Hepatocyte (in vitro differentiated cells): ENCODE data around the gene TBC1D5. TPM values are rescaled to one million over a fixed set of nuclear protein-coding genes. Genes with fewer than 3 reads are reported as not detected.
A peak's percentile ranks its signal among the peaks of the same experiment; 100 is the strongest.

Source experiments
- DNase-seq: peaks from one replicate; pipeline ENCODE4 v3.0.0-alpha.2; 2016; ENCODE audit warnings: low spot score
- H2AFZ ChIP-seq: fragments of 200-600 bp; sonication (generic); 2 replicates; pipeline ENCODE4 v1.6.0; 2016; ENCODE audit warnings: antibody characterized with exemption, mild to moderate bottlenecking
- H3K27ac ChIP-seq: fragments of 200-600 bp; sonication (generic); 2 replicates; pipeline ENCODE4 v1.5.1; 2016; ENCODE audit warnings: mild to moderate bottlenecking
- H3K27me3 ChIP-seq: fragments of 200-600 bp; sonication (generic); 2 replicates; pipeline ENCODE4 v1.6.1; 2016
- H3K36me3 ChIP-seq: fragments of 200-600 bp; sonication (generic); replicated peaks from 2 replicates; pipeline ENCODE4 v1.5.1; 2016; ENCODE audit warnings: low read depth; ENCODE audit not compliant: insufficient read depth
- H3K4me1 ChIP-seq: fragments of 200-600 bp; sonication (generic); 2 replicates; pipeline ENCODE4 v1.5.1; 2016; ENCODE audit warnings: mild to moderate bottlenecking, moderate library complexity; ENCODE audit not compliant: insufficient read depth
- H3K4me2 ChIP-seq: fragments of 200-600 bp; sonication (generic); 2 replicates; pipeline ENCODE4 v1.6.0; 2016
- H3K4me3 ChIP-seq: fragments of 200-600 bp; sonication (generic); 2 replicates; pipeline ENCODE4 v1.5.1; 2016; ENCODE audit warnings: mild to moderate bottlenecking
- H3K79me2 ChIP-seq: fragments of 200-600 bp; sonication (generic); 2 replicates; pipeline ENCODE4 v1.6.0; 2017; ENCODE audit warnings: mild to moderate bottlenecking
- H3K9me2 ChIP-seq: fragments of 200-600 bp; sonication (generic); replicated peaks from 2 replicates; pipeline ENCODE4 v1.6.0; 2017; ENCODE audit warnings: mild to moderate bottlenecking; ENCODE audit not compliant: insufficient read depth
- H3K9me3 ChIP-seq: fragments of 200-600 bp; sonication (generic); 2 replicates; pipeline ENCODE4 v1.5.1; 2016; ENCODE audit warnings: low read depth, mild to moderate bottlenecking
- H4K20me1 ChIP-seq: fragments of 200-600 bp; sonication (generic); 2 replicates; pipeline ENCODE4 v1.6.0; 2016; ENCODE audit warnings: mild to moderate bottlenecking; ENCODE audit not compliant: insufficient read depth, poor library complexity, severe bottlenecking
- EZH2 ChIP-seq: fragments of 200-600 bp; sonication (generic); IDR thresholded peaks from 2 replicates; pipeline ENCODE4 v1.6.1; 2016; ENCODE audit warnings: antibody characterized with exemption, mild to moderate bottlenecking, borderline replicate concordance
- EZH2phosphoT487 ChIP-seq: fragments of 200-600 bp; sonication (generic); IDR thresholded peaks from one replicate; pipeline ENCODE4 v1.6.1; 2018; ENCODE audit warnings: antibody characterized with exemption, mild to moderate bottlenecking, low read depth, moderate library complexity; ENCODE audit not compliant: unreplicated experiment, severe bottlenecking
- WGBS: methylation state at CpG from one replicate; pipeline ENCODE4 v1.1.6; 2016; ENCODE audit warnings: low lambda C conversion rate; ENCODE audit errors: missing lambda C conversion rate; 5-methylcytosine and 5-hydroxymethylcytosine counted together
- polyA plus RNA-seq: library from polyadenylated mRNA; unstranded; fragments of >200 nt; fragmentation: Nextera tagmentation; extraction: Ambion mirVana; gene quantifications from 2 replicates; pipeline ENCODE4 v1.2.1, GENCODE V29; 2016
- total RNA-seq: library from RNA; depleted of rRNA; stranded (reverse); fragments of >200 nt; gene quantifications from 2 replicates; pipeline ENCODE4 v1.2.3, GENCODE V29; 2014
- TF ChIP-seq, protein P1 (sequence below): fragments of 200-600 bp; sonication (generic); IDR thresholded peaks from 2 replicates; pipeline ENCODE4 v1.5.1; 2016; ENCODE audit warnings: antibody characterized with exemption, mild to moderate bottlenecking; ENCODE audit not compliant: poor library complexity

The TBC1D5 gene
- total and polyA plus RNA-seq, 2 experiments from 2014 or later, result 17.0 to 64.2 TPM

DNA sequence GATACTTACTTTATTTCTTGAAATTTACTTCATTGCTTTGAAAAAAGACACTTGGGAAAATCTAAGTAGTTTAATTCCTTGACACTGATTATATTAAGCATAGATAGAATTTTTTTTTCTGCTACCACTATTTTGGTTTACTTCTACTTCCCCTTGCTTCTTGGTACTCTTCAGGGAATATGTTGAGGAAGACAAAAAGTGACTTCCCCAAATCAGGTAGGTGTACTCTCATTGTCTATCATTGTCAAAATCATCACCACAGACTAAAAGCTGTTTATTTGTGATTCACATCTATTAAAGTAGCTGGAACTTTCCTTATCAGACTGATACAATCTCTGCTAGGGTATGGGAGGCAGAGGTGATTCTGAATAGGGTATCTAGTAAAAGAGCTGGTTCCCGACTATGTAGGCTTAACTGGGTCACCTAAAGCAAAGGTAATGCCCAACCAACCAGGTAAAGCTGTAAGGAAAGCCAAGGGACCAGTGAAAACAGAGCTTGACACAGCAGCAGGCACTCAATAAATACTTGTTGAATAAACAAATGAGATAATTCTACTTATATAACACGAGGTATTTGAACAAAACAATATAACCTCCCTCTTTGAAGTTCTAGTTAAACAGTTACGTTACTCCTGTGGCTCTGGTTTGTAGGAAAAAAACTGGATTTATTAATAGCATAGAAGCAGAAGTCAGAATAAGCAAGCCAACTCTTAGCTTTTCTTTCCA, 510.7 kb downstream of the TBC1D5 start:
- Histone ChIP-seq H3K4me3 (no peak overlapping the region), H2AFZ (no peak overlapping the region), H3K4me2 (no peak overlapping the region), H3K9me3 (no peaks in the 10 kb centered on the region), H3K9me2 (no peaks in the 10 kb centered on the region), H3K79me2 (no peaks in the 10 kb centered on the region), H3K36me3 (no peaks in the 10 kb centered on the region), H3K27ac (no peak overlapping the region), H3K4me1 (no peaks in the 10 kb centered on the region), H4K20me1 (no peaks in the 10 kb centered on the region), H3K27me3 (no peaks in the 10 kb centered on the region)
- 41% methylated on average over 3 of the region's 3 CpGs for WGBS
- DNase-seq, result peak; percentile 6
- TF ChIP-seq EZH2phosphoT487 (no peak), EZH2 (no peak)
- TF ChIP-seq, protein P1, sequence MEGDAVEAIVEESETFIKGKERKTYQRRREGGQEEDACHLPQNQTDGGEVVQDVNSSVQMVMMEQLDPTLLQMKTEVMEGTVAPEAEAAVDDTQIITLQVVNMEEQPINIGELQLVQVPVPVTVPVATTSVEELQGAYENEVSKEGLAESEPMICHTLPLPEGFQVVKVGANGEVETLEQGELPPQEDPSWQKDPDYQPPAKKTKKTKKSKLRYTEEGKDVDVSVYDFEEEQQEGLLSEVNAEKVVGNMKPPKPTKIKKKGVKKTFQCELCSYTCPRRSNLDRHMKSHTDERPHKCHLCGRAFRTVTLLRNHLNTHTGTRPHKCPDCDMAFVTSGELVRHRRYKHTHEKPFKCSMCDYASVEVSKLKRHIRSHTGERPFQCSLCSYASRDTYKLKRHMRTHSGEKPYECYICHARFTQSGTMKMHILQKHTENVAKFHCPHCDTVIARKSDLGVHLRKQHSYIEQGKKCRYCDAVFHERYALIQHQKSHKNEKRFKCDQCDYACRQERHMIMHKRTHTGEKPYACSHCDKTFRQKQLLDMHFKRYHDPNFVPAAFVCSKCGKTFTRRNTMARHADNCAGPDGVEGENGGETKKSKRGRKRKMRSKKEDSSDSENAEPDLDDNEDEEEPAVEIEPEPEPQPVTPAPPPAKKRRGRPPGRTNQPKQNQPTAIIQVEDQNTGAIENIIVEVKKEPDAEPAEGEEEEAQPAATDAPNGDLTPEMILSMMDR, result no peak

DNA sequence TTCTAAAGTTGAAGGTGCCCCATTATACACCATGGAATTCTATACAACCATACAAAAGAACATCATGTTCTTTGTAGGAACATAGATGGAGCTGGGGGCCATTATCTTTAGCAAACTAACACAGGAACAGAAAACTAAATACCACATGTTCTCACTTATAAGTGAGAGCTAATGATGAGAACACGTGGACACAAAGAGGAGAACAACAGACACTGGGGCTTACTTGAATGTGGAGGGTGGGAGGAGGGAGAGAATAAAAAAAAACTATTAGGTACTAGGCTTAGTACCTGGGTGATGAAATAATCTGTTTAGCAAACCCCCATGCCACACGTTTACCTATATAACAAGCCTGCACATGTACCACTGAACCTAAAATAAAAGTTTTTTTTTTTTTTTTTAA, 515.0 kb downstream of the TBC1D5 start:
- H3K9me3 ChIP-seq, result no peaks in the 10 kb centered on the region

DNA sequence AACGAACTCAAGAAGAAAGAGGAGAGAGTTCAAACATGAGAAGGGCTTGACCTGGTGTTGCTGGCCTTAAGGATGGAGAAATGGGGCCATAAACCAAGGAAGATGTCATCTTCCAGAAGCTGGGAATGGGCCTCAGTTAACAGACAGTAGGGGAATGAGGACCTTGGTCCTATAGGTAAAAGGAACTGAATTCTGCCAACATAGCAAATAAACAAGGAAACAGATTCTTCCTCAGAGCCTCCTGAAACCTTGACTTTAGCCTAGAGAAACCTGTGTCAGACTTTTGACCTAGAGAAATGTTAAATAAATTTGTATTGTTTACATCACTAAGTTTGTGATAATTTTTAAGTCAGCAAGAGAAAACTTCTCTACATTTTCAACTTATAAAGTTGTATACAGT, 520.9 kb downstream of the TBC1D5 start:
- Histone ChIP-seq H3K36me3 (no peaks in the 10 kb centered on the region), H3K27ac (no peak overlapping the region), H3K4me1 (no peaks in the 10 kb centered on the region), H3K9me3 (no peaks in the 10 kb centered on the region), H3K79me2 (no peaks in the 10 kb centered on the region), H4K20me1 (no peaks in the 10 kb centered on the region), H3K4me3 (no peak overlapping the region), H2AFZ (no peak overlapping the region), H3K27me3 (no peaks in the 10 kb centered on the region), H3K9me2 (no peaks in the 10 kb centered on the region), H3K4me2 (no peak overlapping the region)
- 94% methylated on average over 1 of the region's 1 CpG for WGBS
- DNase-seq, result no peak
- no peak for TF ChIP-seq EZH2phosphoT487
- TF ChIP-seq EZH2, result no peak
- TF ChIP-seq, protein P1, result no peak

More for the DNA sequence above, 515.0 kb downstream of the TBC1D5 start:
- TF ChIP-seq, protein P1, result no peak
- H3K79me2 ChIP-seq, result no peaks in the 10 kb centered on the region
- no peak for DNase-seq
- H3K4me2 ChIP-seq, result no peak overlapping the region
- H3K36me3 ChIP-seq, result no peaks in the 10 kb centered on the region
- H3K4me3 ChIP-seq, result no peak overlapping the region
- no peaks in the 10 kb centered on the region for H3K9me2 ChIP-seq
- H4K20me1 ChIP-seq, result no peaks in the 10 kb centered on the region
- H3K27ac ChIP-seq, result no peak overlapping the region
- no peaks in the 10 kb centered on the region for H3K4me1 ChIP-seq
- no peaks in the 10 kb centered on the region for H3K27me3 ChIP-seq
- 90% methylated on average over 2 of the region's 2 CpGs for WGBS
- no peak overlapping the region for H2AFZ ChIP-seq
